Mucosa of descending colon (tissue), 3 donors: ENCODE measurements around the gene CCDC6. TPM values are rescaled to one million over a fixed set of nuclear protein-coding genes. Genes with fewer than 3 reads are reported as not detected.

Source experiments
- ATAC-seq: fragments of 200-7000 bp; cut with Tn5 transposase; one replicate; pipeline ENCODE4 v1.9.1; 2020; ENCODE audit warnings: mild to moderate bottlenecking, moderate library complexity
- DNase-seq, 3 donors: peaks; one replicate each; pipeline ENCODE4 v3.0.0-alpha.2; 2020
- H3K36me3 ChIP-seq: fragments of 200-600 bp; one replicate; pipeline ENCODE4 v1.8.0; 2021; ENCODE audit warnings: low read depth, mild to moderate bottlenecking
- H3K4me1 ChIP-seq: fragments of 200-600 bp; one replicate; pipeline ENCODE4 v1.8.0; 2021; ENCODE audit warnings: low read depth, mild to moderate bottlenecking
- H3K4me3 ChIP-seq: fragments of 200-600 bp; one replicate; pipeline ENCODE4 v1.8.0; 2021; ENCODE audit warnings: mild to moderate bottlenecking
- H3K9me3 ChIP-seq: fragments of 200-600 bp; one replicate; pipeline ENCODE4 v1.8.0; 2021; ENCODE audit warnings: mild to moderate bottlenecking
- CTCF ChIP-seq: fragments of 200-600 bp; IDR thresholded peaks from one replicate; pipeline ENCODE4 v1.8.0; 2022; ENCODE audit warnings: antibody characterized with exemption, mild to moderate bottlenecking
- intact Hi-C, 2 donors: fragments of 100-400 bp; cut with DNase I in 1 of 2; cut with micrococcal nuclease in 1 of 2; formaldehyde crosslinking; loops; one replicate each; pipeline versions ENCODE4 v1.11.0 to v1.11.1; 2022; cut with DNase I, micrococcal nuclease
- total RNA-seq, 3 donors: library from RNA; stranded (reverse); fragmentation: NEBNext Ultra II Directional in 2 of 3; extraction: Animal tissue kit (Norgen Biotek cat#: 25700) in 2 of 3; gene quantifications; one replicate each; pipeline versions ENCODE4 v1.2.1 to v1.2.4, GENCODE V29; 2021 to 2023
- donor health status: DM: no; HTN: no; CAD: no; lungs with moderate emphysema.
- donor health status: DM: no; HTN: no; CAD: no.
- donor health status: DM: no; HTN: yes; CAD: no.

The CCDC6 gene
- total RNA-seq, 3 donors from 2014 or later: 54.5 to 73.1 (median 62.7) TPM

- DNase-seq: no peak
- no peak for TF ChIP-seq CTCF
- Histone ChIP-seq H3K9me3 (no peaks in the 10 kb centered on the region), H3K4me3 (no peak overlapping the region), H3K36me3 (no peaks in the 10 kb centered on the region), H3K4me1 (peaks cover 35% of the 10 kb centered on the region)
- no peak for ATAC-seq
- intact Hi-C loops: no loop called here
These were observed 13.7 kb downstream of the CCDC6 start for GRCh38 chr10:59892697-59893096.

DNA sequence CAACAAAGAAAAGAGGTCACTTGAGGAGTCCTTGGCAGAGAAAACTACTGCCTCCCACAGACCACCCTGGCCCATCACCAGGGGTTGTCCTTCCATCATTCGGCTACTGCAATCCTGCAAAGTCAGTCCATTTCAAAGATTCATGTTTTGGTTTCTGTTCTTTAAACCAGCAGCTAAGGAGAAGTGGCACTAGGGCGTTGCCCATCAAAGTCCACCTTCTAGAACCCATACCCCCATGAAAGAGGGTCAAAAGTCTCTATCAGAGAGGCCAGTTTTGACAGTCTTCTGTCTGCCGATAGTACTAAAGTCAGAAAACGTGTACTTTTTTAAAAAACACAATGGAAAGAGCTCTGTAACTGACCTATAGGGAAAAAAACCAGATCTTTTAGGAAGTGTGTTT lies 14.4 kb downstream of the CCDC6 start:
- no peak for ATAC-seq
- no peaks in the 10 kb centered on the region for H3K9me3 ChIP-seq

GRCh38 chr10:59891349-59891748 lies 15.0 kb downstream of the CCDC6 start:
- Histone ChIP-seq H3K4me3 (no peak overlapping the region), H3K9me3 (no peaks in the 10 kb centered on the region), H3K36me3 (no peaks in the 10 kb centered on the region), H3K4me1 (peaks cover 28% of the 10 kb centered on the region)
- ATAC-seq (no peak), DNase-seq (no peak)
- no peak for TF ChIP-seq CTCF
- intact Hi-C loops: no loop called here

More for the DNA sequence above, 14.4 kb downstream of the CCDC6 start:
- peaks cover 33% of the 10 kb centered on the region for H3K4me1 ChIP-seq
- no peaks in the 10 kb centered on the region for H3K36me3 ChIP-seq
- intact Hi-C loops: no loop called here
- no peak for TF ChIP-seq CTCF
- DNase-seq: no peak
- no peak overlapping the region for H3K4me3 ChIP-seq

GRCh38 chr10:59888781-59889435 lies 17.4 kb downstream of the CCDC6 start:
- Histone ChIP-seq H3K9me3 (no peaks in the 10 kb centered on the region), H3K36me3 (no peaks in the 10 kb centered on the region), H3K4me1 (peaks cover 8% of the 10 kb centered on the region), H3K4me3 (no peak overlapping the region)
- no peak for DNase-seq
- no peak for ATAC-seq
- intact Hi-C loops: no loop called here
- no peak for TF ChIP-seq CTCF

DNA sequence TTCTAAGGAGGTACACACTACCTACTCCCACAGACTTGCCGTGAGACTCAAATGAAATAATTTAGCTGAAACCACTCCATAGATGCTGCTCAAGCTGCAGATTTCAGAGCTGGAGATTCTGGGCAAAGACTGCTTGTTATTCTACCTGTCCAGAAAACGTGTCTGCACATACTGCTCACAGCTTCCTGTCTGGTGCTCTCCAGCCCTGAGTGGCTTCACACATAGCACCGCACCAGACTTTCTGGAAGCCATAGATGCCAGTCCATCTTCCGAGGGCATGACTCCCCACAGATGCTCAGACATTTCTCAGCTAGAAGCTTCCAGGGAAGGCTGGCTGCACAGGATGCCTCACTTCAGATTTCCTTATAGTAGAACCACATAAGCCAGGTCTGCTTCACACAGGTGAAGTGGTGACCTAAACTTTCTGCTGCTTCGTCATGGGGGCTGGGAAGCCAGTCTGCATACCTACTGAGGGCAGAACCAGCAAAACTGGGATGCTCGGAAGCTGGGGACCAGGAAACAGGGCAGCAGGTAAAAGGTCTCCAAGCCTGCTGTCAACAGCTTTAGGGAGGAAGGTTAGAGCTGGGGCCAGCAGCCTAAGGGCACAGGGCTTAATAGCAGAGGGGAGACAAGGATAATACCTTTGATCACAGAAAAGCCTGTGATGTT lies 18.2 kb downstream of the CCDC6 start:
- H3K4me1 ChIP-seq: peaks cover 5% of the 10 kb centered on the region
- H3K9me3 ChIP-seq: no peaks in the 10 kb centered on the region

More for the DNA sequence above, 18.2 kb downstream of the CCDC6 start:
- DNase-seq (no peak), ATAC-seq (peak; percentile 15)
- no peak for TF ChIP-seq CTCF
- intact Hi-C loops: no loop called here
- no peaks in the 10 kb centered on the region for H3K36me3 ChIP-seq
- H3K4me3 ChIP-seq: no peak overlapping the region
